ENCODE results near the gene ULBP3.
A peak's percentile ranks its signal among the peaks of the same experiment; 100 is the strongest.
"Not testable (repeated sequence)": the region's sequence is repeated elsewhere in the genome, so short reads cannot be mapped to it uniquely, and the experiment has no call there.

The ULBP3 gene

DNA sequence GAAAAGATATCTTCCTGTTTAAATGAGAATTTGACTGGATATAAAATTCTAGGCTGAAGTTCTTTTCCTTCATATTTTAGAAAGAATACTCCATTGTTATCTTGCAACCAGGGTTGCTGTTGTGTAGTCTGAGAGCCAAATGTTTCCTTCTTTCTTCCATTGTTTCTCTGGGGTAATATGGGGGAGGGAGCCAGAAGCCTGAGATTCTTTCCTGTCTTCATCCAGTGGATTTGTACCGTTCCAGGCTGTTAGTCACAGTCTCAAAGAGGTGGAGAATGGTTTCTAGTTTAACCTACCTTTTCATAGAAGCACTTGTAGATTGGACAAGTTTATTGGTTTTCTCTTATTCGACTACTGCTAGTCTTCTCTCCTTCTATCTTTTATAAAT lies 6.1 kb upstream of the ULBP3 start:
- no peak for DNase-seq

- not testable (repeated sequence) for DNase-seq
Observed at GRCh38 chr6:150074396-150075033, 5.6 kb upstream of the ULBP3 start.

DNA sequence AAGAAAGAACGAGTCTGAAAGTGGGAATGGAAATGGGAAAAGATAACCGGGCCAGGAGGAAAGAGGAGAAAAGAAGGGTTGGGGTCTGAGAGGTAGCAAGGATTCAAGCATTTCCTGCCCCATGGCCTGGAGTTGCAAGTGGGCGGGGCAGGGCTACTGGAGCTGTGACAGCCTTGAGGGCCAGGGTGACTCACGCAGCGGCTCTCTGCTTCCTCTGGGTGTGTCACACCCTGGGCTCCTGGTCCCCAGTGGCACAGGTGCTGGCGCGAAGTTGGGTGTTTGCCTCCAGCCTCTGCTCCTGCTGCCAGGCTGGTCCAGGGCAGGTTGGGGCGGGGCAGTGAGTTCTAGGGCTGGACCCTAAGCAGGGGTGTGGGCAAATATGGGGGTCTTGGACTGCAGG lies 3.3 kb upstream of the ULBP3 start:
- peak in 1 of 2 donors; percentile 25 for DNase-seq

GRCh38 chr6:150070236-150070818 lies 1.4 kb upstream of the ULBP3 start:
- DNase-seq: no peak

- no peak for DNase-seq
Observed at GRCh38 chr6:150069706-150070105, 785 bp upstream of the ULBP3 start.

DNA sequence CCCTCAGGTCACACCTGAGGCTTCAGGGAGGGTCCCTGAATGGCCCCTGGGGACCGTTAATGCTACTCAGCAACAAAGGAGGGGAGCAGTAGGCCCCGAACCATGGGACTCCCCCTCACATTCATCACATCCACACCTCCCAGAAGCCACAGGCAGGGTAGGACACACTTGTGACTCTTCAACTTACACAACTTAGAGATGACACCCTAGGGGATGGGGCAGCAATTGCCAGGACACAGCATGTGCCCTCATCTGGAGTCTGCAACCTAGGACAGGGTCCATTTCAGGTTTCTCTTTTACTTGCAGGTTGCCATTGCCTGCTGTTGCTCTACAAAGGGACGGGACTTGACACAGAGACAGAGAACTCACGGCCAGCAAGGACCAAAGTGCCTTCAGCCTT lies 770 bp downstream of the ULBP3 start:
- DNase-seq: no peak

DNA sequence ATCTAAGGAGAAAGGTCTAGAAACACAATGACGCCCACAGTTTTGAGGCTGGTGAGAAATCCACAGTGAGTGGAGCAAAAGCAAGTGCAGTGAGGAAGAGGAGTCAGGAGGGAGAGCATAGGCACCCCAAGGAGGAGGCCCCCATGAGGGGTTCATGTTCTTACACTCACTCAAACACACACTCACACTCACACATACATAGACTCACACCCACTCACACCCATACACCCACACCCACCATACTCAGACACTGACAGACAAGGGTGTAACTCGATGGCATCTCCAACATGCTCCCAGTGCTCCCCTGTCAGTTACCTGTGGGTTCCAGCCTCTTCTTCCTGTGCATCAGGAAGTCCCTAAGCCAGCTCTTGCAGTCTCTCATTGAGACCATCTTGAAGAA lies 3.8 kb downstream of the ULBP3 start:
- no peak for DNase-seq

GRCh38 chr6:150063640-150064039 lies 5.3 kb downstream of the ULBP3 start:
- no peak for DNase-seq

- not testable (repeated sequence) for DNase-seq
Observed at GRCh38 chr6:150059973-150060372, 8.9 kb downstream of the ULBP3 start.

DNA sequence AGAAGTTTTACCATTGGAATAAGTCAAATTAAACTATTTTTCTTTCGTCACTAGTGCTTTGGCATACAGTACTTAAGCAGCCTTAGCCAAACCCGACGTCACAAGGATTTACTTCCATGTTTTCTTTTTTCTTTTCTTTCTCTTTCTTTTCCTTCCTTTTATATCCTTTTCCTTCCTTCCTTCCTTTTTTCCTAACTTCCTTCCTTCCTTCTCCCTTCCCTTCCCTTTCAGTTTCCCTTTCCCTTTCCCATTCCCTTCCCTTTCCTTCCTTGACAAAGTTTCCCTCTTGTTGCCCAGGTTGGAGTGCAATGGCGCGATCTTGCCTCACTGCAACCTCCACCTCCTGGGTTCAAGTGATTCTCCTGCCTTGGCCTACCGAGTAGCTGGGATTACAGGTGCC lies 9.9 kb downstream of the ULBP3 start:
- no peak for DNase-seq

GRCh38 chr6:150058231-150058792 lies 10.6 kb downstream of the ULBP3 start:
- no peak for DNase-seq

DNA sequence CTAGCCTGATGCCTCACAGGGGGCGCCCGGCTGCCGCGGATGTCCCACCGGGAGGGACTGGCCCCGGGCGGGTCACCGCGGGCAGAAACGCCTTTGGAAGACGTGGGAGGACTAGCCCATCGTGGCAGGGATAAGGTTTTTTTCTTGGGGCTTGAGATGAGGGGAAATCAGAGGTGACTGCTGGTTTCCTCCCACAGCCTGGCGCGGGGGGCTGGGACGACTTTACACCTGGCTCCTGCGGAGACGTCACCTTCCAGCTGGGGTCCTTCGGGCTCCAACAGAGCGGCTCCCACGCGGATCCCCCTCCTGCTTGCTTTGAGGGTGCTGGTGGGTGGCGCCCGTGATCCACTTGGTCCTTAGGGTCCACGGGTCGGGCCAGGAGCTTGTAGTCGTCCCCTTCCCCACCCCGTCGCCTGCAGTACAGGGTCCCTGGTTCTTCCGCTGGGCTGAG lies 11.4 kb downstream of the ULBP3 start:
- no peak for DNase-seq

GRCh38 chr6:150056916-150057315 lies 12.0 kb downstream of the ULBP3 start:
- DNase-seq: no peak

DNA sequence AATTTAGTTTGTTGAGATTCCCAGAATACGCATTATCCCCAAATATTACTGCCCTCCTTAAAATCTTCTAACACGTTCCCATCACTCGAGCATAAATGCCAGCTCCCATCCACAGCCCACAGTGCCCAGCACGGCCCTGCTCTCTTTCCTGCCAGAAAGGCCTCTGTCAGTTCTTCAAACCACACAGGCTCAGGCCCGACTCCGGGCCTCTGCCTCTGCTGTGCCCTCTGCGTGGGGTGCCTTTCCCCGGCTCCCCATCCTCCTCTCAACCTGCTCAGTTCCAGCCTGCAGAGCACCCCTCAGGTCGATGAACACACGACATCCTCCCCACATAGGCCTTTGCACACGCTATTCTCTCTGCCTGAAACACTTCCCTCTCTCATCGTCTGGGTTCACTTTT lies 12.8 kb downstream of the ULBP3 start:
- DNase-seq: no peak

DNA sequence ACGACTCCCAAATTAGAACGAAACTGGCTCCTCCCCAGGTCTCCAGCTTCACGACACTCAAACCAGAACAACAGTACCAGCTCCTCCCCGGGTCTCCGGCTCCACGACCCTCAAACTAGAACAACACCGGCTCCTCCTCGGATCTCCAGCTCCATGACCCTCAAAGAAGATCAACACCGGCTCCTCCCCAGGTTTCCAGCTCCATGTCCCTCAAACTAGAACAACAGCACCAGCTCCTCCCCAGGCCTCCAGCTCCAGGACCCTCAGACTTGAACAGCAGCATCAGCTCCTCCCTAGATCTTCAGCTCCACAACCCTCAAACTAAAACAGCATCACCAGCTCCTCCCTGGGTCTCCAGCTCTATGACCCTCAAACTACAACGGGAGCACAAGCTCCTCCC lies 13.8 kb downstream of the ULBP3 start:
- DNase-seq: no peak

- no peak for DNase-seq
Observed at GRCh38 chr6:150053450-150053849, 15.5 kb downstream of the ULBP3 start.

- DNase-seq: no peak
Observed at GRCh38 chr6:150050846-150051245, 18.1 kb downstream of the ULBP3 start.

DNA sequence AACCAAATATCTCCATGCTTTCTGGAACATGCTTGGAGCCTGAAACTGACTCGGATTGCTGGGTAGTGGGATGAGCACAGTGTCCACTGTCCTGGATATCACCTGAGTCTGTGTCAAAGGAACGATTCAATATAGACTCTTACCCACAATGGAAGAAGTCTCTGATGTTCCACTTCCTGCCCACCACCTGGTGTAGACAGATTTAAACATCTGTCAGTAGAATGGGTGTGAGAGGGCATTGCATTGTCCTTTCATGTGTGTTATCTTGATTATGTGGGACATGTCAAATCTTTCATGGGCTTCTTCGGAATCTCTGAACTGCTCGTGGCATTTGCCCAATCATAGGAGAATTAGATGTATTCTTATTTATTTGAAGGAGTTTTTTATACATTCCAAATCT lies 20.8 kb downstream of the ULBP3 start:
- DNase-seq: no peak

- DNase-seq: no peak
Observed at GRCh38 chr6:150046943-150047342, 22.0 kb downstream of the ULBP3 start.

- DNase-seq: no peak
Observed at GRCh38 chr6:150044621-150045145, 24.2 kb downstream of the ULBP3 start.

GRCh38 chr6:150043501-150044412 lies 25.2 kb downstream of the ULBP3 start:
- no peak for DNase-seq

- no peak for DNase-seq
Observed at GRCh38 chr6:150043096-150043495, 25.8 kb downstream of the ULBP3 start.
